Retinal pigment epithelial cell (primary cell): Measurements from ENCODE around the gene STK40.

Experiments
- DNase-seq: peaks from one replicate; pipeline ENCODE4 v3.0.0-alpha.2; 2010; ENCODE audit warnings: low read depth
- H3K4me3 ChIP-seq: 2 replicates; pipeline ENCODE4 v1.5.1; 2011; ENCODE audit warnings: mild to moderate bottlenecking, low read length, control low read depth, moderate library complexity
- TF ChIP-seq, protein P1 (sequence below): conservative IDR thresholded peaks from 2 replicates; pipeline ENCODE4 v1.5.1; 2011; ENCODE audit warnings: low read depth, low read length, control low read depth, inconsistent platforms

The STK40 gene

DNA sequence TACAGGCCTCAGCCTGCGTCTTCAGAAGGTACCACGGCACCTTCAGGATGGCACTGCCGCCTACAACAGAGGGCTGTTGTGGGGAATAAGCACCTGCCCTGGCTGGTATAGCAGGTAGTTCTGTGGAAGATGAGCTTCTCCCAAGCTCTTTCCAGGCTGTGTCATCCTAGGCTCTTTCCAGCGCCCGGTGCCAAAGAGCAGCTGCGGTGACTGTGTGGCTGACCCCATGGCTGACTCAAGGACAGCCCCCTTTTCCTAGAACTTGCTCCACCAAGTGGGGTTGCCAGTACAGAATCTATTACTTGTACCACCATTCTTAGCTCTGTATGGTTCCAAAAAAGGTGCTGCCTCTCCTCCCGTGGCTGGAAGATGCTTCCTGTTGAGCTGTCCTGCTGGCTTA lies 40.4 kb downstream of the STK40 start:
- no peak overlapping the region for H3K4me3 ChIP-seq
- TF ChIP-seq, protein P1, sequence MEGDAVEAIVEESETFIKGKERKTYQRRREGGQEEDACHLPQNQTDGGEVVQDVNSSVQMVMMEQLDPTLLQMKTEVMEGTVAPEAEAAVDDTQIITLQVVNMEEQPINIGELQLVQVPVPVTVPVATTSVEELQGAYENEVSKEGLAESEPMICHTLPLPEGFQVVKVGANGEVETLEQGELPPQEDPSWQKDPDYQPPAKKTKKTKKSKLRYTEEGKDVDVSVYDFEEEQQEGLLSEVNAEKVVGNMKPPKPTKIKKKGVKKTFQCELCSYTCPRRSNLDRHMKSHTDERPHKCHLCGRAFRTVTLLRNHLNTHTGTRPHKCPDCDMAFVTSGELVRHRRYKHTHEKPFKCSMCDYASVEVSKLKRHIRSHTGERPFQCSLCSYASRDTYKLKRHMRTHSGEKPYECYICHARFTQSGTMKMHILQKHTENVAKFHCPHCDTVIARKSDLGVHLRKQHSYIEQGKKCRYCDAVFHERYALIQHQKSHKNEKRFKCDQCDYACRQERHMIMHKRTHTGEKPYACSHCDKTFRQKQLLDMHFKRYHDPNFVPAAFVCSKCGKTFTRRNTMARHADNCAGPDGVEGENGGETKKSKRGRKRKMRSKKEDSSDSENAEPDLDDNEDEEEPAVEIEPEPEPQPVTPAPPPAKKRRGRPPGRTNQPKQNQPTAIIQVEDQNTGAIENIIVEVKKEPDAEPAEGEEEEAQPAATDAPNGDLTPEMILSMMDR, result no peak
- no peak for DNase-seq

DNA sequence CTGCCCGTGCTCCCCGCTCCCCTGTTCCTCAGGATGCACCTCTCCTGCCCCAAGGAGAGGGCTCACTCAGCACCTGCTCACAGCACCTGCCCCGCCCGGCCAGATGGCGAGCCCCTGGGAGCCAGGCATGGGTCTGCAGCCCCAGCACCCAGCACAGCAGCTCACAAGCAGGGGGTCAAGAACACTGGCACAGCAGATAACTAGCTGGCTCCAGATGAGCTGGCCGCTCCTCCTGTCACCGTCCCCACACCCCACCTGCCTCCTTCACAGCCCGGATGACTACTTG lies 41.4 kb downstream of the STK40 start:
- H3K4me3 ChIP-seq, result no peak overlapping the region
- DNase-seq, result no peak
- TF ChIP-seq, protein P1, result no peak

DNA sequence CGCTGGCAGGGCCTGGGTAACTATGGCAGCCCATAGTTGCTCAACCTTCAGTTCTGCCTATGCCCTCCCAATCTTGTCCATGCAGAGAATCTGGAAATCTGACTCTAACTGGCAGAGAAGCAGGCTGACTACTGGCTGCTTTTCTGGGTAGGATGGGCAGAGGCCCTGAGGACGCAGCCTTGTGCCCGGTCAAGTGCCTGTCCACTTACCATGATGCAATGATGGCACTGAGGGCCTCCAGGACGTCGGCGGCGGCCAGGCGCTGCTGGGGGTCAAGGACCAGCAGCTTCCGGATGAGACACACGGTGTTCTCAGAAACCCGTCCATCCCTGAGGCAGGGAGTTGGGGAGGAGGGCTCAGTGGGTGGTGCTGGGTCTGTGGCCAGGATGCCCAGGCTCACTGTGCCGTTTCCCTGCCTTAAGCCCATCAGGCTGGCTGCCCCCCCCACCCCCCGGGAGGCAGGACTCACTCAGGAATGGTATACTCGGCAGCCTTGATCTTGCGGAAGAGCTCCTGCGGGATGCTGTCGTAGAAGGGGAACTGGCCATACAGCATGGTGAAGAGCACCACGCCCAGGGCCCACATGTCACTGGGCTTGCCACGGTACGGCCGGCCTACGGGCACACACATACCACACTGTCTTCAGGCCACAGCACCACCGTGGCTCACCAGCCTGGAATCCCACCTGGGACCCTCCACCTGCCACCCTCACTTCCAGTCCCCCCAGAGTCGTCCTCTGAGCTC lies 41.9 kb downstream of the STK40 start:
- TF ChIP-seq, protein P1, result no peak
- H3K4me3 ChIP-seq, result no peak overlapping the region
- no peak for DNase-seq

DNA sequence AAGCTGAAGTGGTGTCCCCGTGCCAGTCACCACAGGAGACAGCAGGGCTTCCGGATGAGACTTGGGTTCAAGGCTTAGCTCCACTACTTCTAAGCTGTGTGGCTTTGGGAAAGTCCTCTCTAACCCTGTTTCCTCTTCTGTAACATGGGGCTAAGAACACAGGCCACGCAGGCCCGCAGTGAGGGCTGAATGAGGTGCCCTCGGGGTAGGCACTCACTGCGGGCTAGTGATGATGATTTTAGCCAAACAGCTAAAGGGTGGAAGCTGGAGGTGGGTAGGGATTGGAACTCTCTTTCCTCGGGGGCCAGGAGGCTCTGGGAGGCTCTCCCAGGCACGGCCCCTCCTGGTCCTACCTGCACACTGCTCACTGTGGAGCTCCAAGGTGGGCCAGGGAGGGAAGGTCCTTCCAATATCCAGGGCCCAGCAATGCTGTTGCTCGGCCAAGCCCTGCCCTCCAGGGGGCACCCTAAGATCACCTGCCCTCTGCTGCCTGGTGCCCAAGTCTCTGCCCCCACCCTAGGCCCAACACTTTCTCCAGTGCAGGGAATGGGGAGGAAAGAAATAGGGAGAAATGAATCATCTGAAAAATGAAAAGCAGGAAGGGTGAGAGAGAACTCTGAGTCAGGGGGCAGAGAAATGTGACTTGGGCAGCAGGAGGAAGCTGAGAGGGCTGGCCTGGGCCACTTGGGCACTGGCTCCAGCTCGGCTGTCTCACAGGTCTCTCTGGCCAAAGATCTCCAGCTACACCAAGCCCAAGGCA lies 43.1 kb downstream of the STK40 start:
- TF ChIP-seq, protein P1, result peak; percentile 84
- no peak overlapping the region for H3K4me3 ChIP-seq
- DNase-seq, result no peak

DNA sequence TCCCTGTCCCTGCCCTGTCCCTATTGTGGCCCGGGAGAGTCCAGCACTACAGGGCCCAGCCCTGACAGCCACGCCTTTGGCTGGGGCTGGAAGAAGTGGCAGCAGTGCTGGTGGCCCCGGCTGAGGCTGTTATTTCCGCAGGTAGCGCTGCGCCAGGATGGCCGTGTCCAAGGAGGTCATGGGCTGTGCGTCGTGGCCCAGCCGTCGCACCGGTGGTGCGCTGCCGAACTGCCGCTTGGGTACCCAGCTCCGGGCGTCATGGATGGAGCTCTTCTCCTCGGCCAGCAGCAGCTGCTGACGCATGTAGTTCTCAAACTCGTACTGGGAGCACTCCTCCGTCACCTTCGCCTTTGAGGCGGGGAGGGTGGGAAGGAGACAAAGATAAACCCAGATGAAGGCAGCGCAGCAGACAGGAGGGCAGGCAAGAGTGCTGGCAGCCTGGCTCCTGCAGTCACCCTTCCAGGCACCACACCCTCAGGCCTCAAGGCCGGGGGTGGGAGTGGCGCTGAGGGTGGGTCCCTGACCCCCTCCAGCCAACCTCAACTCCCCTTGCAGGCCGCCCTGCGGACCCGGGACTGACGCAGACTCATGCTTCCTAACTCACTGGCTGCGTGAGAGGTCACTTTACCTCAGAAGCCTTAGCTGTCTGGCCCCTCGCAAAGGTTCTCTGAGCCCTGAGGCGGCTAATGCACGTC lies 44.0 kb downstream of the STK40 start:
- no peak for DNase-seq
- TF ChIP-seq, protein P1, result no peak
- no peak overlapping the region for H3K4me3 ChIP-seq

DNA sequence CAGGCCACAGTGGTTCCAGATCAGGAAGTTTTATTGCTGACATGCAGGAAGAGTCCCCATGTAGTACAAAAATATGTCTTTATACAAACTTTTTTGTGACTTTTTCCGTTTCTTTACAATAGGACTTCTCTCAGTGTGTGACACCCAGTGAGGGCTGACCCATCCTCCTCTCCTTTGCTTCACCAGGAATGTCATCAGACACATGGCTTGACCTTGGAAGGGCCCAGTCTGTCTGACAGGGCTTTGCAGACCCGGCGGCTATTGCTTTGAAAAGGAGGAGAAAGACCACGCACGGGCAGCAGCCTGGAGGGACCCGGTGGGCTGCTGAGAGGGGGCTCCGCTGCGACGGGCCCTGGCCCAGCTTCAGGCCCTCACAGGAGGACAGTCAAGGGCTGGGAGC lies 46.1 kb downstream of the STK40 start:
- DNase-seq, result no peak
- H3K4me3 ChIP-seq, result no peak overlapping the region
- TF ChIP-seq, protein P1, result no peak

DNA sequence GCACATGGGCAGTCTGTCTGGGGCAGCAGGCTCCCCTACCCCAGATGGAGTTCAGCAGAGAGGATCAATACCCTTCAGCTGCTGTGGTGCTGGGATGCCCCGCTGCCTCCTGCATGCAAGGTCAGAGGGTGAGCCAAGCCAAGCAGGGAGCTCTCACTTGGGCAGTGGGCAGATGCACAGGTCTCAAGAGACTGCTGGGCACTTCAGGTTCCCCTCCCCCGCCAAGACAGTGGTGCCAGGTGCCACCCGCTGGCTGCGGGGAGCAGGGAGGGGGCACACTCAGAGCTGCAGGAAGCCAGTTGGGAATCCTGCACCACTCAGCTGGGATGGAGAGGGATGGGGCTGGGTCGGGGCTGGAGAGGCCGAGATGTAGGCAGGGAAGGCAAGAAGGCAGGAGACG lies 46.5 kb downstream of the STK40 start:
- TF ChIP-seq, protein P1, result no peak
- DNase-seq, result no peak
- H3K4me3 ChIP-seq, result no peak overlapping the region
